ENCODE results near the gene THEM5.

THEM5 gene

GRCh38 chr1:151800830-151801229 is 52.7 kb downstream of the THEM5 start:
- DNase-seq (ENCODE audit: low read depth), result no peak

GRCh38 chr1:151799179-151800022 is 54.1 kb downstream of the THEM5 start:
- no peak for DNase-seq (ENCODE audit: low read depth)

GRCh38 chr1:151798571-151798970 is 54.9 kb downstream of the THEM5 start:
- no peak for DNase-seq (ENCODE audit: low read depth)
